ENCODE data around the gene ZNF200. TPM values are rescaled to one million over a fixed set of nuclear protein-coding genes. Genes with fewer than 3 reads are reported as not detected.

The ZNF200 gene
- total and polyA plus RNA-seq, 2 of the 13 experiments (the other 11 are each of a cell fraction or from before 2014, with no cell fraction given) = 3.5 to 16.5 TPM

DNA sequence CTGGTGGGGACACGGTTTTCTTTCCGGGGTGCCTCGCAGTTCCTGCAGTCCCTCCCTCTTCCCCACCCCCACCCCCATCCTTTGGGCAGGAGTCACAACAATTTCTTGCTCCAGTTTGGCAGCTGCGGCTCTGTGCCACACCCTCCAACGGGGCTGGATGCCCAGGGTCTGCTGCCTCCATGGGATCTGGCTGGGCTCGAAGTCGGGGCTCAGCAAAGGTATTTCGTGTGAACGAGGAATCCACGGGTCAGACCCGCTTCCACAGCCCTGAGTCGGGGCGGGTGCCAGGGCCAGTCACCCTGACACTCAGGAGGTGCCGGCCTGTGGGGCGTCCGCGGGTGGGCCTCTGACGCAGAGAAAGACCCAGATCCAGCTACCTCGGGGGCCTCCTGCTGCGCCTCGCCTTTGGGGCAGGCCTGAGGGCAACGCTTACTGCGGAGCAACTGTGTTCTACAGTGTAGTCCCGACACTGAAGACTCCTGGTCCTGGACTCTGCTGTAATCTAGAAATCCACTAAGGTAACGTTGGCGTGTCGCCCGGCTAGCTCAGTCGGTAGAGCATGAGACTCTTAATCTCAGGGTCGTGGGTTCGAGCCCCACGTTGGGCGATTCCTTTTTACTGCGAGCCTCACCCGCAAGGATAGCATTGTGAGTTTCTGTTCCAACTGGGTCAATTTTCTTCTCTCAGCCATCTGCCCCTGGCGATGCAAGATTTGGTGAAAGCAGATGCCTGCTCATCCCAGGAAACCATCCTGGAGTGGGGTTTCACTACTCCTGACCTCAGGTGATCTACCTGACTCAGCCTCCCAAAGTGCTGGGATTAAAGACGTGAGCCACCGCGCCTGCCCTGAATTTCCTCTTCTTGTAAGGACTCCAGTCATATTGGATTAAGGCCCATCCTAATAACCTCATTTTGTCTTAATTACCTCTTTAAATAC, 59.5 kb downstream of the ZNF200 start (continued):
- TF ChIP-seq KDM5B (CRISPR knock-in tag; IDR thresholded peaks at IDR 0.05; ENCODE audit: borderline replicate concordance) (0 out of 2 replicates have a peak, but pooled peaks have one; percentile 47), MIER2 (CRISPR knock-in tag; IDR thresholded peaks at IDR 0.05) (peak; percentile 13; the same call in 1 of the 2 replicates), PRMT3 (CRISPR knock-in tag; IDR thresholded peaks at IDR 0.05; ENCODE audit: borderline replicate concordance, low read depth) (0 out of 2 replicates have a peak, but pooled peaks have one; percentile 42), ZNF121 (CRISPR knock-in tag; IDR thresholded peaks at IDR 0.05) (peak; percentile 53), PAWR (CRISPR knock-in tag; IDR thresholded peaks at IDR 0.05; ENCODE audit: borderline replicate concordance) (no peak), LCORL (IDR thresholded peaks at IDR 0.05) (no peak), LCORL (CRISPR knock-in tag; IDR thresholded peaks at IDR 0.05) (no peak), ZNF350 (CRISPR knock-in tag; IDR thresholded peaks at IDR 0.05; ENCODE audit: borderline replicate concordance, low read depth) (peak; percentile 56; the same call in 1 of the 2 replicates), NCOR1 (IDR thresholded peaks at IDR 0.05; ENCODE audit: borderline replicate concordance, low read length) (peak; percentile 28; the same call in 1 of the 2 replicates)
- TF ChIP-seq, protein P1, sequence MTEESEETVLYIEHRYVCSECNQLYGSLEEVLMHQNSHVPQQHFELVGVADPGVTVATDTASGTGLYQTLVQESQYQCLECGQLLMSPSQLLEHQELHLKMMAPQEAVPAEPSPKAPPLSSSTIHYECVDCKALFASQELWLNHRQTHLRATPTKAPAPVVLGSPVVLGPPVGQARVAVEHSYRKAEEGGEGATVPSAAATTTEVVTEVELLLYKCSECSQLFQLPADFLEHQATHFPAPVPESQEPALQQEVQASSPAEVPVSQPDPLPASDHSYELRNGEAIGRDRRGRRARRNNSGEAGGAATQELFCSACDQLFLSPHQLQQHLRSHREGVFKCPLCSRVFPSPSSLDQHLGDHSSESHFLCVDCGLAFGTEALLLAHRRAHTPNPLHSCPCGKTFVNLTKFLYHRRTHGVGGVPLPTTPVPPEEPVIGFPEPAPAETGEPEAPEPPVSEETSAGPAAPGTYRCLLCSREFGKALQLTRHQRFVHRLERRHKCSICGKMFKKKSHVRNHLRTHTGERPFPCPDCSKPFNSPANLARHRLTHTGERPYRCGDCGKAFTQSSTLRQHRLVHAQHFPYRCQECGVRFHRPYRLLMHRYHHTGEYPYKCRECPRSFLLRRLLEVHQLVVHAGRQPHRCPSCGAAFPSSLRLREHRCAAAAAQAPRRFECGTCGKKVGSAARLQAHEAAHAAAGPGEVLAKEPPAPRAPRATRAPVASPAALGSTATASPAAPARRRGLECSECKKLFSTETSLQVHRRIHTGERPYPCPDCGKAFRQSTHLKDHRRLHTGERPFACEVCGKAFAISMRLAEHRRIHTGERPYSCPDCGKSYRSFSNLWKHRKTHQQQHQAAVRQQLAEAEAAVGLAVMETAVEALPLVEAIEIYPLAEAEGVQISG (CRISPR knock-in tag; IDR thresholded peaks at IDR 0.05) = peak; percentile 61
- TF ChIP-seq, protein P2, sequence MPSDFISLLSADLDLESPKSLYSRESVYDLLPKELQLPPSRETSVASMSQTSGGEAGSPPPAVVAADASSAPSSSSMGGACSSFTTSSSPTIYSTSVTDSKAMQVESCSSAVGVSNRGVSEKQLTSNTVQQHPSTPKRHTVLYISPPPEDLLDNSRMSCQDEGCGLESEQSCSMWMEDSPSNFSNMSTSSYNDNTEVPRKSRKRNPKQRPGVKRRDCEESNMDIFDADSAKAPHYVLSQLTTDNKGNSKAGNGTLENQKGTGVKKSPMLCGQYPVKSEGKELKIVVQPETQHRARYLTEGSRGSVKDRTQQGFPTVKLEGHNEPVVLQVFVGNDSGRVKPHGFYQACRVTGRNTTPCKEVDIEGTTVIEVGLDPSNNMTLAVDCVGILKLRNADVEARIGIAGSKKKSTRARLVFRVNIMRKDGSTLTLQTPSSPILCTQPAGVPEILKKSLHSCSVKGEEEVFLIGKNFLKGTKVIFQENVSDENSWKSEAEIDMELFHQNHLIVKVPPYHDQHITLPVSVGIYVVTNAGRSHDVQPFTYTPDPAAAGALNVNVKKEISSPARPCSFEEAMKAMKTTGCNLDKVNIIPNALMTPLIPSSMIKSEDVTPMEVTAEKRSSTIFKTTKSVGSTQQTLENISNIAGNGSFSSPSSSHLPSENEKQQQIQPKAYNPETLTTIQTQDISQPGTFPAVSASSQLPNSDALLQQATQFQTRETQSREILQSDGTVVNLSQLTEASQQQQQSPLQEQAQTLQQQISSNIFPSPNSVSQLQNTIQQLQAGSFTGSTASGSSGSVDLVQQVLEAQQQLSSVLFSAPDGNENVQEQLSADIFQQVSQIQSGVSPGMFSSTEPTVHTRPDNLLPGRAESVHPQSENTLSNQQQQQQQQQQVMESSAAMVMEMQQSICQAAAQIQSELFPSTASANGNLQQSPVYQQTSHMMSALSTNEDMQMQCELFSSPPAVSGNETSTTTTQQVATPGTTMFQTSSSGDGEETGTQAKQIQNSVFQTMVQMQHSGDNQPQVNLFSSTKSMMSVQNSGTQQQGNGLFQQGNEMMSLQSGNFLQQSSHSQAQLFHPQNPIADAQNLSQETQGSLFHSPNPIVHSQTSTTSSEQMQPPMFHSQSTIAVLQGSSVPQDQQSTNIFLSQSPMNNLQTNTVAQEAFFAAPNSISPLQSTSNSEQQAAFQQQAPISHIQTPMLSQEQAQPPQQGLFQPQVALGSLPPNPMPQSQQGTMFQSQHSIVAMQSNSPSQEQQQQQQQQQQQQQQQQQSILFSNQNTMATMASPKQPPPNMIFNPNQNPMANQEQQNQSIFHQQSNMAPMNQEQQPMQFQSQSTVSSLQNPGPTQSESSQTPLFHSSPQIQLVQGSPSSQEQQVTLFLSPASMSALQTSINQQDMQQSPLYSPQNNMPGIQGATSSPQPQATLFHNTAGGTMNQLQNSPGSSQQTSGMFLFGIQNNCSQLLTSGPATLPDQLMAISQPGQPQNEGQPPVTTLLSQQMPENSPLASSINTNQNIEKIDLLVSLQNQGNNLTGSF (CRISPR knock-in tag; IDR thresholded peaks at IDR 0.05) = peak; percentile 70; the same call in 1 of the 2 replicates
- TF ChIP-seq, protein P3, sequence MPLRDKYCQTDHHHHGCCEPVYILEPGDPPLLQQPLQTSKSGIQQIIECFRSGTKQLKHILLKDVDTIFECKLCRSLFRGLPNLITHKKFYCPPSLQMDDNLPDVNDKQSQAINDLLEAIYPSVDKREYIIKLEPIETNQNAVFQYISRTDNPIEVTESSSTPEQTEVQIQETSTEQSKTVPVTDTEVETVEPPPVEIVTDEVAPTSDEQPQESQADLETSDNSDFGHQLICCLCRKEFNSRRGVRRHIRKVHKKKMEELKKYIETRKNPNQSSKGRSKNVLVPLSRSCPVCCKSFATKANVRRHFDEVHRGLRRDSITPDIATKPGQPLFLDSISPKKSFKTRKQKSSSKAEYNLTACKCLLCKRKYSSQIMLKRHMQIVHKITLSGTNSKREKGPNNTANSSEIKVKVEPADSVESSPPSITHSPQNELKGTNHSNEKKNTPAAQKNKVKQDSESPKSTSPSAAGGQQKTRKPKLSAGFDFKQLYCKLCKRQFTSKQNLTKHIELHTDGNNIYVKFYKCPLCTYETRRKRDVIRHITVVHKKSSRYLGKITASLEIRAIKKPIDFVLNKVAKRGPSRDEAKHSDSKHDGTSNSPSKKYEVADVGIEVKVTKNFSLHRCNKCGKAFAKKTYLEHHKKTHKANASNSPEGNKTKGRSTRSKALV (CRISPR knock-in tag; IDR thresholded peaks at IDR 0.05) = peak; percentile 29; the same call in 1 of the 2 replicates
- TF ChIP-seq, protein P4, sequence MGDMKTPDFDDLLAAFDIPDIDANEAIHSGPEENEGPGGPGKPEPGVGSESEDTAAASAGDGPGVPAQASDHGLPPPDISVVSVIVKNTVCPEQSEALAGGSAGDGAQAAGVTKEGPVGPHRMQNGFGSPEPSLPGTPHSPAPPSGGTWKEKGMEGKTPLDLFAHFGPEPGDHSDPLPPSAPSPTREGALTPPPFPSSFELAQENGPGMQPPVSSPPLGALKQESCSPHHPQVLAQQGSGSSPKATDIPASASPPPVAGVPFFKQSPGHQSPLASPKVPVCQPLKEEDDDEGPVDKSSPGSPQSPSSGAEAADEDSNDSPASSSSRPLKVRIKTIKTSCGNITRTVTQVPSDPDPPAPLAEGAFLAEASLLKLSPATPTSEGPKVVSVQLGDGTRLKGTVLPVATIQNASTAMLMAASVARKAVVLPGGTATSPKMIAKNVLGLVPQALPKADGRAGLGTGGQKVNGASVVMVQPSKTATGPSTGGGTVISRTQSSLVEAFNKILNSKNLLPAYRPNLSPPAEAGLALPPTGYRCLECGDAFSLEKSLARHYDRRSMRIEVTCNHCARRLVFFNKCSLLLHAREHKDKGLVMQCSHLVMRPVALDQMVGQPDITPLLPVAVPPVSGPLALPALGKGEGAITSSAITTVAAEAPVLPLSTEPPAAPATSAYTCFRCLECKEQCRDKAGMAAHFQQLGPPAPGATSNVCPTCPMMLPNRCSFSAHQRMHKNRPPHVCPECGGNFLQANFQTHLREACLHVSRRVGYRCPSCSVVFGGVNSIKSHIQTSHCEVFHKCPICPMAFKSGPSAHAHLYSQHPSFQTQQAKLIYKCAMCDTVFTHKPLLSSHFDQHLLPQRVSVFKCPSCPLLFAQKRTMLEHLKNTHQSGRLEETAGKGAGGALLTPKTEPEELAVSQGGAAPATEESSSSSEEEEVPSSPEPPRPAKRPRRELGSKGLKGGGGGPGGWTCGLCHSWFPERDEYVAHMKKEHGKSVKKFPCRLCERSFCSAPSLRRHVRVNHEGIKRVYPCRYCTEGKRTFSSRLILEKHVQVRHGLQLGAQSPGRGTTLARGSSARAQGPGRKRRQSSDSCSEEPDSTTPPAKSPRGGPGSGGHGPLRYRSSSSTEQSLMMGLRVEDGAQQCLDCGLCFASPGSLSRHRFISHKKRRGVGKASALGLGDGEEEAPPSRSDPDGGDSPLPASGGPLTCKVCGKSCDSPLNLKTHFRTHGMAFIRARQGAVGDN (CRISPR knock-in tag; IDR thresholded peaks at IDR 0.05) = peak; percentile 70

Data from HepG2 (cell line).